ENCODE data around the gene KCNA4.

DNA sequence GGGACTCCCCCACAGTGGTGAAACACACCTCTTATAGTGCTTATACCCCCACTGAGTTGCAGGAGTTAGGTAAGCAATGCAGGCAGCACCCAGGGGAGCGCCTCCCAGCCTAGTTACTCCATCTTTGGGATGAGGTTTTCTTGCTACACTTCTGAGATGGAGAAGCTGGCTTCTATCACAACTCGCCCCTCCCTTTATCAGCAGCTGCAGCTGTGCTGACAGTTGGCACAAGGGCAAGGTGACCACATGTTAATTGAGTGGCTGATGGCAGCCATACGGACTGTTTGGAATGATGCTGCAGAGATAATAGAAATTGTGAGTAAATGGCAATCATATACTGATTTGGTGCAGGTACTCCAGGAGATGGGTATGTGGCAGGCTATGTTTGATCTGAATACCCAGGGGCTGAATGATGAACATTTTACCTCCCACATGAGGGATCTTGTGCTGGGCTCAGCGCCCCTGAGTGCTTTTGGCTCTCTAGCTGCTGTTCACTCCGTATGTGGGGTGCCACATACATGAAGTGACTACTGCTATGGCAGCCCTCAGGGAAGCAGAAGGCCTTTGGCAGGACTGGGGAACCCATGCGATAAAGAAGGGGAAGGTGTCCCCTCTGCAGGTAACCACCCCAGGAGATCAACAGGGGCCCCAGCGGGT, 29.2 kb upstream of the KCNA4 start:
- TF ChIP-seq, protein P1, sequence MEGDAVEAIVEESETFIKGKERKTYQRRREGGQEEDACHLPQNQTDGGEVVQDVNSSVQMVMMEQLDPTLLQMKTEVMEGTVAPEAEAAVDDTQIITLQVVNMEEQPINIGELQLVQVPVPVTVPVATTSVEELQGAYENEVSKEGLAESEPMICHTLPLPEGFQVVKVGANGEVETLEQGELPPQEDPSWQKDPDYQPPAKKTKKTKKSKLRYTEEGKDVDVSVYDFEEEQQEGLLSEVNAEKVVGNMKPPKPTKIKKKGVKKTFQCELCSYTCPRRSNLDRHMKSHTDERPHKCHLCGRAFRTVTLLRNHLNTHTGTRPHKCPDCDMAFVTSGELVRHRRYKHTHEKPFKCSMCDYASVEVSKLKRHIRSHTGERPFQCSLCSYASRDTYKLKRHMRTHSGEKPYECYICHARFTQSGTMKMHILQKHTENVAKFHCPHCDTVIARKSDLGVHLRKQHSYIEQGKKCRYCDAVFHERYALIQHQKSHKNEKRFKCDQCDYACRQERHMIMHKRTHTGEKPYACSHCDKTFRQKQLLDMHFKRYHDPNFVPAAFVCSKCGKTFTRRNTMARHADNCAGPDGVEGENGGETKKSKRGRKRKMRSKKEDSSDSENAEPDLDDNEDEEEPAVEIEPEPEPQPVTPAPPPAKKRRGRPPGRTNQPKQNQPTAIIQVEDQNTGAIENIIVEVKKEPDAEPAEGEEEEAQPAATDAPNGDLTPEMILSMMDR (IDR thresholded peaks at IDR 0.05): no peak
- no peak for TF ChIP-seq EP300 (IDR thresholded peaks at IDR 0.05)
- no peak for TF ChIP-seq POLR2A (IDR thresholded peaks at IDR 0.05)
